Neural cell (in vitro differentiated cells): ENCODE data around the gene SAMD9. TPM values are rescaled to one million over a fixed set of nuclear protein-coding genes. Genes with fewer than 3 reads are reported as not detected.

Experiments used
- H2AFZ ChIP-seq: fragments of 200-600, 300-800 bp; sonication (generic), shearing (Covaris generic); 2 replicates; pipeline ENCODE4 v1.6.0; 2014; ENCODE audit warnings: low read depth, mild to moderate bottlenecking, antibody characterized with exemption, low read length, moderate library complexity
- H3F3A ChIP-seq: fragments of 200-600 bp; shearing (Covaris generic); 2 replicates; pipeline ENCODE4 v1.6.1; 2016; ENCODE audit warnings: mild to moderate bottlenecking, moderate library complexity, mixed read lengths, antibody characterized with exemption, low read length; ENCODE audit not compliant: insufficient read depth, poor library complexity, severe bottlenecking
- H3K27ac ChIP-seq: fragments of 200-600, 300-800 bp; sonication (generic), shearing (Covaris generic); 2 replicates; pipeline ENCODE4 v1.5.1; 2014; ENCODE audit warnings: mild to moderate bottlenecking, low read length, moderate library complexity
- H3K27me3 ChIP-seq: fragments of 300-800, 200-600 bp; sonication (generic), shearing (Covaris generic); 2 replicates; pipeline ENCODE4 v1.6.0; 2014; ENCODE audit warnings: mild to moderate bottlenecking, low read depth, low read length, moderate library complexity; ENCODE audit not compliant: insufficient read depth
- H3K36me3 ChIP-seq: fragments of 300-800, 200-600 bp; sonication (generic), shearing (Covaris generic); 2 replicates; pipeline ENCODE4 v1.5.1; 2014; ENCODE audit warnings: mild to moderate bottlenecking, antibody characterized with exemption, low read length, moderate library complexity; ENCODE audit not compliant: insufficient read depth
- H3K4me2 ChIP-seq: fragments of 300-800, 200-600 bp; sonication (generic), shearing (Covaris generic); 2 replicates; pipeline ENCODE4 v1.6.0; 2014; ENCODE audit warnings: mild to moderate bottlenecking, low read length
- H3K4me3 ChIP-seq: fragments of 300-800, 200-600 bp; sonication (generic), shearing (Covaris generic); 2 replicates; pipeline ENCODE4 v1.5.1; 2014; ENCODE audit warnings: mild to moderate bottlenecking, low read length, moderate library complexity
- H3K79me2 ChIP-seq: fragments of 200-600 bp; shearing (Covaris generic); replicated peaks from 2 replicates; pipeline ENCODE4 v1.6.0; 2014; ENCODE audit warnings: mild to moderate bottlenecking, low read length, moderate library complexity; ENCODE audit not compliant: insufficient read depth
- H3K9ac ChIP-seq: fragments of 300-800, 200-600 bp; sonication (generic), shearing (Covaris generic); 2 replicates; pipeline ENCODE4 v1.6.1; 2016; ENCODE audit warnings: mild to moderate bottlenecking, low read length, mixed read lengths
- H3K9me2 ChIP-seq: fragments of 200-600 bp; shearing (Covaris generic); 2 replicates; pipeline ENCODE4 v1.6.1; 2016; ENCODE audit warnings: mild to moderate bottlenecking, low read length, mixed read lengths; ENCODE audit not compliant: insufficient read depth
- H3K9me3 ChIP-seq: fragments of 200-600, 300-800 bp; sonication (generic), shearing (Covaris generic); 2 replicates; pipeline ENCODE4 v1.6.1; 2016; ENCODE audit warnings: mild to moderate bottlenecking, mixed run types, low read length, moderate library complexity, mixed read lengths
- H4K20me1 ChIP-seq: fragments of 200-600 bp; shearing (Covaris generic); 2 replicates; pipeline ENCODE4 v1.6.1; 2016; ENCODE audit warnings: mild to moderate bottlenecking, mixed run types; ENCODE audit not compliant: insufficient read depth
- CTCF ChIP-seq: fragments of 450-650 bp; IDR thresholded peaks from 2 replicates; pipeline ENCODE4 v1.5.1; 2014; ENCODE audit warnings: antibody characterized with exemption, mild to moderate bottlenecking, moderate library complexity; ENCODE audit not compliant: poor library complexity, severe bottlenecking
- EP300 ChIP-seq: fragments of 450-650 bp; conservative IDR thresholded peaks from 2 replicates; pipeline ENCODE4 v1.6.1; 2014; ENCODE audit warnings: antibody characterized with exemption, mild to moderate bottlenecking, moderate library complexity; ENCODE audit not compliant: poor library complexity, severe bottlenecking
- EZH2 ChIP-seq: fragments of 200-600, 300-800 bp; shearing (Covaris generic), sonication (generic); IDR thresholded peaks from 2 replicates; pipeline ENCODE4 v1.6.1; 2014; ENCODE audit warnings: antibody characterized with exemption, low read length, borderline replicate concordance, mild to moderate bottlenecking; ENCODE audit not compliant: insufficient read depth, poor library complexity, severe bottlenecking
- MXI1 ChIP-seq: fragments of 450-650 bp; conservative IDR thresholded peaks from 2 replicates; pipeline ENCODE4 v1.6.1; 2014; ENCODE audit warnings: antibody characterized with exemption, mild to moderate bottlenecking; ENCODE audit not compliant: poor library complexity, severe bottlenecking
- POLR2AphosphoS5 ChIP-seq: IDR thresholded peaks from 2 replicates; pipeline ENCODE4 v1.6.1; 2012
- RAD21 ChIP-seq: fragments of 450-650 bp; conservative IDR thresholded peaks from 2 replicates; pipeline ENCODE4 v1.6.1; 2014; ENCODE audit warnings: antibody characterized with exemption, mild to moderate bottlenecking, moderate library complexity
- REST ChIP-seq: IDR thresholded peaks from 2 replicates; pipeline ENCODE4 v1.6.1; 2012; ENCODE audit warnings: borderline replicate concordance
- SMC3 ChIP-seq: fragments of 450-650 bp; conservative IDR thresholded peaks from 2 replicates; pipeline ENCODE4 v1.6.1; 2014; ENCODE audit warnings: antibody characterized with exemption, mild to moderate bottlenecking, moderate library complexity; ENCODE audit not compliant: poor library complexity
- TAF1 ChIP-seq: IDR thresholded peaks from 2 replicates; pipeline ENCODE4 v1.6.1; 2012; ENCODE audit warnings: low read depth
- polyA plus RNA-seq: library from polyadenylated mRNA; depleted of rRNA; stranded (reverse); fragments of >200 nt; gene quantifications from 2 replicates; pipeline ENCODE4 v1.2.3, GENCODE V29; 2014

SAMD9 gene
- polyA plus RNA-seq, 1 donor from 2014 or later, result not detected

GRCh38 chr7:93156884-93157283 lies 39.1 kb upstream of the SAMD9 start:
- H3F3A ChIP-seq, result no peaks in the 10 kb centered on the region
- no peak overlapping the region for H3K4me2 ChIP-seq
- H3K36me3 ChIP-seq, result no peaks in the 10 kb centered on the region
- no peak overlapping the region for H3K4me3 ChIP-seq
- H3K9ac ChIP-seq, result no peak overlapping the region
- H3K27ac ChIP-seq, result no peak overlapping the region
- no peaks in the 10 kb centered on the region for H3K27me3 ChIP-seq
- TF ChIP-seq RAD21 (no peak), EZH2 (no peak), EP300 (no peak), CTCF (no peak), MXI1 (no peak), REST (no peak), SMC3 (no peak), TAF1 (no peak), POLR2AphosphoS5 (no peak)
- no peaks in the 10 kb centered on the region for H3K79me2 ChIP-seq
- H3K9me3 ChIP-seq, result no peaks in the 10 kb centered on the region
- no peak overlapping the region for H2AFZ ChIP-seq
- no peaks in the 10 kb centered on the region for H3K9me2 ChIP-seq
- no peaks in the 10 kb centered on the region for H4K20me1 ChIP-seq

- Histone ChIP-seq H3K27me3 (no peaks in the 10 kb centered on the region), H2AFZ (no peak overlapping the region), H3F3A (no peaks in the 10 kb centered on the region), H3K9me3 (no peaks in the 10 kb centered on the region), H3K79me2 (no peaks in the 10 kb centered on the region), H3K9ac (no peak overlapping the region), H3K4me2 (no peak overlapping the region), H3K4me3 (no peak overlapping the region), H3K9me2 (no peaks in the 10 kb centered on the region), H4K20me1 (no peaks in the 10 kb centered on the region), H3K27ac (no peak overlapping the region), H3K36me3 (no peaks in the 10 kb centered on the region)
- no peak for TF ChIP-seq POLR2AphosphoS5
- TF ChIP-seq TAF1, result no peak
- no peak for TF ChIP-seq RAD21
- no peak for TF ChIP-seq EP300
- TF ChIP-seq EZH2, result no peak
- TF ChIP-seq MXI1, result no peak
- TF ChIP-seq SMC3, result no peak
- TF ChIP-seq REST, result no peak
- no peak for TF ChIP-seq CTCF
Observed at GRCh38 chr7:93150200-93150835, 32.5 kb upstream of the SAMD9 start.
